ENCODE measurements around the gene HACE1.
A peak's percentile ranks its signal among the peaks of the same experiment; 100 is the strongest.

HACE1 gene

GRCh38 chr6:104684911-104685415 is 174.8 kb downstream of the HACE1 start:
- no peak for DNase-seq

- DNase-seq: no peak
Measured at GRCh38 chr6:104683809-104684208, 175.9 kb downstream of the HACE1 start.

DNA sequence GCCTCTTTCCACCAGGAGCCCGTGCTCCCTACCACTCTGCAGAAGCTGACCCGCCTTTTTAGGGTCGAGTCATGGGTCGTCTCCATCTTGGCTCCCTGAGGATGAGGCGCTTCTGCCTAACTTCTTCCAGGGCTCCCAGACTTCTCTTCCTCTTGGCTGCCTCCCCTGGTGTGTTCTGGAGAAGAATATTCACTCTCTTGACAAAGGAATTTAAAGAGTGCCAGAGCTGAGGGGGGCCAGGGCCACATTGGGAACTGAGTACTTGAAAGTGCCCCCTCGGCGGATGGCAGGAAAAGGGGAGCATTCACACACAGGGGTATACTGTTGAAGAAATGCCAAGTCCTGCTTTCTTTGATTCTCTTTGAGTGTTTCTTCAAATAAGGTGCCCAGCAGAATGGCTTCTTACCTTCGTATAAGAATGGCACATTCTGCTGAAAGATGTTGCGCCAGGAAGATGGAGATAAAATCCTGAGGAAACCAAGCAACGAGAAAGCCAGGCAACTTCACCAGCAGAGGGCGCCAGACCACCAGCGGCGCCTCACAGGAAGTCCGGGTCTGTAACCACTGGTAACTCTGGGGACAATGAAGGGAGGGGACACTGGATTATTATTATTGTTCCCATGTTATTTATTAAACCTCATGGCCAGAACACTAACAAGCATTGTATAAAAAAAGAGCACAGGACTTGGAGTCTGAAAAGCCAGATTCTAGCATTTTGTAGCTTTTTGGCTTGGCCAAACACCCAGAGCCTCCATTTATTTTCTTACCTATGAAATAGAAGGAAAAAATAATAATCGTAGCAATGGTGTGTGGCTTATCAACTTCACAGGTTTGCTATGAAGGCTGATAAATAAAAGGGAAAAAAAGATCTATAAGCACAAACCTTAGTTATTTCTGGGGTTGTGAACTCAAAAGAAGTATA is 176.7 kb downstream of the HACE1 start:
- DNase-seq: peak; percentile 55

DNA sequence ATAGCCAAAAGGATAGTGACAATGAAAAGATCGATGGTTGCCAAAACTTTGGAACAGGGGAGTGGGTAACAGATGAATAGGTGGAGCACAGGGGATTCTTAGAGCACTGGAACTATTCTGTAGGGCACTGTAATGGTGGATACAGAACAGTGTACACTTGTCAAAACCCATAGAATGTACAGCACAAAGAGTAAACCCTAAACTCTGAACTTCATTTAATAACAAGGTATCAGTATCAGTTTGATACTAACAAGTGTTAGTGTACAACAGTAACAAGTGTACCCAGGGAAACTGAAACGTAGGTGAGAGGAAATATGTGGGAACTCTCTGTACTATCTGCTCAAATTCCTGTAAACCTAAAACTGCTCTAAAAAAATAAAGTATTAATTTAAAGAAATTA is 179.2 kb downstream of the HACE1 start:
- DNase-seq: no peak

- no peak for DNase-seq
Measured at GRCh38 chr6:104679971-104680370, 179.7 kb downstream of the HACE1 start.
